ENCODE results near the gene CAVIN3. TPM values are rescaled to one million over a fixed set of nuclear protein-coding genes. Genes with fewer than 3 reads are reported as not detected.

The CAVIN3 gene
- total and polyA plus RNA-seq, 2 donors (not counting 1 experiment from before 2014, with no cell fraction given) = not detected

Other genes starting within 250 kb of the CAVIN3 start
- not detected in 2 replicates for gene OR56B4, start 212.8 kb downstream of the CAVIN3 start, total RNA-seq
- not detected in 2 replicates for gene OR56B4, start 212.8 kb downstream of the CAVIN3 start, polyA plus RNA-seq
- gene OR52B2, start 150.2 kb downstream of the CAVIN3 start, total RNA-seq = not detected in 2 replicates
- gene OR52B2, start 150.2 kb downstream of the CAVIN3 start, polyA plus RNA-seq = 0.20 TPM in 1 of 2 replicates, not detected in the other
- gene OR52W1, start 121.3 kb downstream of the CAVIN3 start, total RNA-seq = not detected in 2 replicates
- gene OR52W1, start 121.3 kb downstream of the CAVIN3 start, polyA plus RNA-seq = not detected in 2 replicates
- gene C11orf42, start 114.9 kb downstream of the CAVIN3 start, total RNA-seq = not detected in 2 replicates
- gene C11orf42, start 114.9 kb downstream of the CAVIN3 start, polyA plus RNA-seq = not detected in 2 replicates
- 44.1 and 48.3 TPM in 2 replicates for gene FHIP1B, start 85.9 kb downstream of the CAVIN3 start, total RNA-seq
- gene FHIP1B, start 85.9 kb downstream of the CAVIN3 start, polyA plus RNA-seq = 17.1 and 37.1 TPM in 2 replicates
- 0.22 and 0.79 TPM in 2 replicates for gene CNGA4, start 81.4 kb downstream of the CAVIN3 start, total RNA-seq
- 0.40 and 1.9 TPM in 2 replicates for gene CNGA4, start 81.4 kb downstream of the CAVIN3 start, polyA plus RNA-seq
- not detected in 2 replicates for gene CCKBR, start 60.7 kb downstream of the CAVIN3 start, total RNA-seq
- not detected in 2 replicates for gene CCKBR, start 60.7 kb downstream of the CAVIN3 start, polyA plus RNA-seq
- 18.3 TPM in 2 replicates for gene SMPD1, start 70.0 kb upstream of the CAVIN3 start, total RNA-seq
- 30.7 and 32.0 TPM in 2 replicates for gene SMPD1, start 70.0 kb upstream of the CAVIN3 start, polyA plus RNA-seq
- gene APBB1, start 98.6 kb upstream of the CAVIN3 start, total RNA-seq = 31.4 and 32.5 TPM in 2 replicates
- gene APBB1, start 98.6 kb upstream of the CAVIN3 start, polyA plus RNA-seq = 23.4 and 23.8 TPM in 2 replicates
- gene HPX, start 120.5 kb upstream of the CAVIN3 start, total RNA-seq = 1.1 and 2.4 TPM in 2 replicates
- 0.64 and 1.2 TPM in 2 replicates for gene HPX, start 120.5 kb upstream of the CAVIN3 start, polyA plus RNA-seq
- gene TRIM3, start 153.4 kb upstream of the CAVIN3 start, total RNA-seq = 16.0 and 20.1 TPM in 2 replicates
- 11.4 and 17.8 TPM in 2 replicates for gene TRIM3, start 153.4 kb upstream of the CAVIN3 start, polyA plus RNA-seq
- gene ARFIP2, start 160.8 kb upstream of the CAVIN3 start, total RNA-seq = 46.8 and 47.5 TPM in 2 replicates
- gene ARFIP2, start 160.8 kb upstream of the CAVIN3 start, polyA plus RNA-seq = 54.5 and 88.1 TPM in 2 replicates
- gene TIMM10B, start 161.0 kb upstream of the CAVIN3 start, total RNA-seq = 62.1 and 63.7 TPM in 2 replicates
- 42.9 and 48.5 TPM in 2 replicates for gene TIMM10B, start 161.0 kb upstream of the CAVIN3 start, polyA plus RNA-seq
- gene DNHD1, start 176.8 kb upstream of the CAVIN3 start, total RNA-seq = 58.2 and 59.6 TPM in 2 replicates
- 53.9 and 58.0 TPM in 2 replicates for gene DNHD1, start 176.8 kb upstream of the CAVIN3 start, polyA plus RNA-seq